Muscle of arm (tissue), 12 donors: ENCODE measurements around the gene ROBO1. TPM values are rescaled to one million over a fixed set of nuclear protein-coding genes. Genes with fewer than 3 reads are reported as not detected.
A peak's percentile ranks its signal among the peaks of the same experiment; 100 is the strongest.
"Not testable (repeated sequence)": the region's sequence is repeated elsewhere in the genome, so short reads cannot be mapped to it uniquely, and the experiment has no call there.

Experiments
- DNase-seq: peaks from one replicate; pipeline ENCODE4 v3.0.0-alpha.2; 2013
- polyA plus RNA-seq, 12 donors: library from polyadenylated mRNA; unstranded; fragments of 120-200 nt; gene quantifications; one replicate each; pipeline ENCODE4 v1.2.1, GENCODE V29; 2013; ENCODE audit not compliant: insufficient read length in 12 of 12

The ROBO1 gene
- polyA plus RNA-seq, 12 donors: 35.6 to 199 (median 50.1) TPM; not detected in 1

DNA sequence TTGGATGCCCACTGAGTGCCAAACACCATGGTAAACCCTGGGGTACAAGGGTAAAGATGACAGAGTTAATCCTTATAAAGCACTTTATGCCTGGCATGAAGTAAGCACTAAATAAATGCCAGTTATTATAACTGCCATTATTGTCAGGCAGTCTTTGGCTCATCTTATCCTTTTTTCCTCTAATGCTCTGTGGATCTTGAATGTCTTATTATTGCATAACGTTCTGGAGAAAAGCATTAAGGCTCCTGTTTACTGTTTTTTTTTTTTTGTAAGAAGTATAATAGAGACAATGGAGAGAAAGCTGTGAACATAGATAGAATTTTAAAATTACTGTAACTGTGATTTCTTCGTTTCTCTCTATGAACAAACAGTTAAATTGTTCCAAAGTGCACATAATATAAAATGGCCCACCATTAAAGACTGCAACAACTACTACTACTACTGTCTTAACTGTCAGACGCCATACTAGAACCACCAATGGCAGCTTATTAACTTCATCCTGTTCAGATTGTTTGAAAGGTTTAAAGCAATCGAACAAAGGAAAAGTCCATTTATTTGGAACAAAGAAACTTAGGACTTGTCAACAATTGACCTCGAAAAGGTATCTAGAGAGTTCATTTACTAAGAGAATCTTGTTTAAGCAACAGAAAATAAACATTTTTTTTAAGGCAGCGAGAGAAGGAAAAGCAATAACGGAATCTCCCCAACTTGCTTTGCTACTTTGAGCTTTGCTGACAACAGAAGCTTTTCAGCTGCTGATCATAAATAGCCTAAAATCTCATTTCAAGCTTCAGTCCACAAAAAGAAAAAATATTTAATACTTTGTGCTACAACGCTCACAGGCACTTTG is 520.7 kb downstream of the ROBO1 start:
- DNase-seq: no peak

DNA sequence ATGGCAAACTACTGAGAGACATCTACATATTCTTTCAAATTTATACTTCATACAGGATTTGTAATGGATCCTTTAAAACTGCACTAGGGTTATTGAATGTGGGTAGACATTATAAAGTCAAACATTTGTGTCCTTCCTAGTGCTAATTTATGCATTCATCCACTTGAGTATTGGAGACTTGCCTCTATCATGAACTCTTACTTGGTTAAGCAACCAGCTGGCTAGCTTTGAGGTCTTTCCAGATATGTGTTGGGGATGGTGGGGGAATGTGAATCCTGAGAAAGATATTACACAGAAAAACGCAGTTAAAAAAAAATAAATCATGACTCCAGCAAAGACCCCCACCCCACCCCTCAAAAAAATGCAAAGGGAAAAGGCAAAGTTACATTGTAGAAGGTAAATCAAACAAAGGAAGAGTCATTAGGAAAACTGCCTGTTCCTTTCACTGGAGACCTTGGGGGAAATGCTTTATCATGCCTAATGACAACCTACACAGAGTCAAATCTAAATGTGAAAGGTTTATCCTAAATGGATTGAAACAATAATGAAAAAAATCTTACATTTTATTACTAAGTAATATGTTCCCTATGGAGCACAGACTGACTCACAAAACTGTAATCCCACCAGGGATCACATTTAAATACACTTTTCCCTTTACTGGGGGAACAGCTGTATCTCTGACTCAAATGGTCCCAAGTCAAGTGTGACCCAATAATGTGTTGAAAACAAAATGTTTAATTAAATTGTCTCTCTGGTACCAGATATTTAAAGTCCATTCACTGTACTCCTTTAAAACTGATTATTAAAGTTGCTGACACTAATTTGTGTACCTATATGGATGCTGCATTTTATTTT is 522.3 kb downstream of the ROBO1 start:
- DNase-seq: no peak

DNA sequence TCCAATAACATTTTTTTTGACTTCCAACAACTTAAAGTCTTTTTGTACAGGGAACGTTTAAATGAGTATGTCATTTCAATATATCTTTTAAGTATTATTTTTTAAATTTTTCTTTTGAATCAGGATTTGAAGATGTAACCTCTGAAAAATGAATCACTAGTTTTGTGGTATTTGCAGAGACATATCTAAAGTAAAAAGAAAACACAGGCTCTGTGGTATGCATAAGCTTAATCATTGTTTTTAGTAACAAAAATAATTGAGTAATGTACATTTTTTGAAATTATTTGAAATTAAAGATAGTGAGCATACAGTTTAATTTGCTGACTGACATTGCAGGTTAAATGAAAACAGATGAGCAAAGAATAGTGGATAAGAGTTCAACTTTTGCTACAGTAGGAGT is 531.3 kb downstream of the ROBO1 start:
- no peak for DNase-seq

DNA sequence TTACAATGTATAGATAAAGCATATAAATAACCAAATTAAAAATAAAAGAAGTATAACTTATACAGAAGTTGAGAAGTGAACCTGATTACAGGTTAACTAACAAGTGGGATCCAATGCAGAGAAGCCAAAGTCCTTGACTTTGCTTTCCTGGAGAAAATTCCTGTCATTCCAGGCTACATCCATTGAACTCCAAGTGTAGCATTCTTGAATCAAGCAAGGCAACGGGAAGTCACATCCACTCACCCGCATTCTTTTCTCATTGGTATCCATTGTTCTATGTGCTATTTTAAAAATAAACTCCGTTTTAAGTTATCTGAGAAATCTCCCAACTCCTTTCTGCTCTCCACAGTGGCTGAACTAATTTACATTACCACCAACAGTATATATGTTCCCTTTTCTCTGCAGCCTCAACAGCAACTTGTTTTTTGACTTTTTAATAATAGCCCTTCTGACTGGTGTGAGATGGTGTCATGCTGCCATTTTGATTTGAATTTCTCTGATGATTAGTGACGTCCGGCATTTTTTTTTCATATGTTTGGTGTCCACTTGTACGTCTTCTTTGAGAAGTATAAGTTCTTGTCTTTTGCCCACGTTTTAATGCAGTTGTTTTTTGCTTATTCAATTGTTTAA is 534.3 kb downstream of the ROBO1 start:
- no peak for DNase-seq

DNA sequence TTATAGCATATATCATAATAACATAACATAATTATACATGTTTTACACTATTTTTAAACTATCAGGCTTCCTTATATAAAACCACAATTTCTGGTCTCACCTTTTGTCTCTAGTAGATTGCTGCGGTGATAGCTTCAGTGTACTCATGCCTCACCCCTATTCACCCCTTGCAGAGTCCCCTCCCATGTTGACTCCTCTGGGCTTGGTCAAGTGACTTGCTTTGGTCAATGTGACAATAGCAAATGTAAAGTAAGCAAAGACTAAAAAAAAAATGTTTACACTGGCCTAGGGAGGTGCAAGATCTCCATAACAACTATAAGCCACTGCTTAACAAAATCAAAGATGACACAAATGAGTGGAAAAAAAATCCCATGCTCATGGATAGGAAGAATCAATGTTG is 537.5 kb downstream of the ROBO1 start:
- no peak for DNase-seq

DNA sequence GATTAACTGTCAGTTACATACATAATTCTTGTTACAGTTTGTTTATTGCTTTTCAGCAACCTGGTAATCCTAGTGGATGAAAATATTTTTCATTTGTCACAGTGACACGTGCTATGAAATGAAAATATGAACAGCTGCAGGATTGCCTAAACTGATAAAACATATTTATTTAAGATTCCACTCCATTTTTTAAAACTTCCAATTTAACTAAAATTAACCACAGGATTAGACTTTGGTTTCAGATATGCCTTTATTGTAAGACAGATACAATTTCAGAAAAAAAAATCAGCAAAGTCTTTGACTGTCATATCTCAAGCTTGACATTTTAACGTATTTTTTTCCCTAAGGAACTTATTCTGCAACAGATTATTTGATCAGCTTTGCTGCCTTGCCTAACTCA is 550.7 kb downstream of the ROBO1 start:
- DNase-seq: no peak

DNA sequence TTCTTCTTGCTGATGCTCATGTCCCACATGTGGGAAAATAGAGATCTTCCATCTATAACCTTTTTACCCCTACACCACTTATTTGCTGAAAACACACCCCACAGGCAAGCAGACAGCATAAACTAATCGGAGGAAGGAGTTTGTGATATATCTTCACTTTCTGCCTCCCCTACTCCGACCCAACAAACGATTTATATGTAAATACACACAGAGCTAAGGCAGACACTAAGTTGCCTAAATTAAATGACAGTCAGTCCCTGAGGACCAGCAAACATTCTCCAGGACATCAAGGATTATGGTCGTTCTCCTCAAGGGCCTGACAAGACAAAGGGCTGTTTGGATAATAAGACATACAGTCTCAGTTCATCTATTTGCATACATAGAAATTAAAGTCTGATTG is 552.5 kb downstream of the ROBO1 start:
- no peak for DNase-seq

DNA sequence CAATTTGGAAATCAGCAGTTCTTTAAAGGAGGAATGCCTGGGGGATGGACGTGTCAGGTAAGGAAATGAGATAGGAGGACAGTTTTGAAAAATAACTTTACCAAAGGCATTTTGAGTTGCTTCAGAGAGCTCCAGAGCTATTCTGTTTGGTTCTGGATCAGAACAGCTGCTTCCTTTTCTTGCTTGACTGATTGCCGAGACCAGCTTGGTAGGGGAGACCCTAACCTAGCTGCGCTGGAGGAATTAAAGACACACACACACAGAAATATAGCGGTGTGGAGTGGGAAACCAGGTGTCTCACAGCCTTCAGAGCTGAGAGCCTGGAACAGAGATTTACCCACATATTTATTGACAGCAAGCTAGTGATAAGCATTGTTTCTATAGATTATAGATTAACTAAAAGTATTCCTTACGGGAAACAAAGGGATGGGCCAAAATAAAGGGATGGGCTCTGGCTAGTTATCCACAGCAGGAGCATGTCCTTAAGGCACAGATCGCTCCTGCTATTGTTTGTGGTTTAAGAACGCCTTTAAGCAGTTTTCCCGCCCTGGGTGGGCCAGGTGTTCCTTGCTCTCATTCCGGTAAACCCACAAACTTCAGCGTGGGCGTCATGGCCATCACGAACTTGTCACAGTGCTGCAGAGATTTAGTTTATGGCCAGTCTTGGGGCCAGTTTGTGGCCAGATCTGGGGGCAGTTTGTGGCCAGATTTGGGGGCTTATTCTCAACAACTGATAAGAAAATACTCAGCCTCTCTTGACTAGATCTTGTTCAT is 556.0 kb downstream of the ROBO1 start:
- no peak for DNase-seq

DNA sequence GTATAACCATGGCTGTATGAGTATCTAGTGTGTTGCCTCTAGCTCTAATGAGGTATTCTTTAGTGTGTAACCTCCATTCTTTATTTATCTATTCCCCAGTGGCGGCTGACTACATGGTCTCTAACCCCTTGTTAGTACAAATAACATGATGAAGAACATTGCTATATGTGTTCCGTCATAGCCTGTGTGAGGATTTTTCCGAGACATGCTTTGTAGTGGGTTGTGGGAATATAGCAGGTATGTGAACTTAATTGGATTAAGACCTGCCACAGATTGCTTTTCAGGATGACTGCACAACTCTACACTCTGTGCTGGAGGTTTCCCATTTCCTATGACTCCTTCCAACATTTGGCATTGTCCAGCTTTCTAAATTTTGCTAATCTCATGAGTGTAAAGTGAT is 563.4 kb downstream of the ROBO1 start:
- DNase-seq: no peak

DNA sequence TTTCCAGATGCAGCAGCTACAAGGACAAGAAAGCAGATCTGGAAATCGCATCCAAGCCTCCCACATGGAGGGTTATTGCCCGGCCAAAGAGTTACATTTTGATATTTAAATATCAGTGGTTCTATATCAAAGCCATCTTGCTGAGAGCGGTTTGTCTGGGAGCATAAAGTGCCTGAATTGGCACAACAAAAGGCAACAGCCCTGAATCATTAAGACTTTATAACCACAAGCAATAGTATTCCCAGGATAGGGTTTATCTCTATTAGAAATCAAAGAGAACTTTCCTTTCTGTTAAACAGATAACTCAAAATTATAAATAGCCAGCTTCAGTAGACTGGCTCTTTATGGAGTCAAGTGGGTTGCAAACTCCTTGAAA is 564.7 kb downstream of the ROBO1 start:
- DNase-seq: peak; percentile 25

DNA sequence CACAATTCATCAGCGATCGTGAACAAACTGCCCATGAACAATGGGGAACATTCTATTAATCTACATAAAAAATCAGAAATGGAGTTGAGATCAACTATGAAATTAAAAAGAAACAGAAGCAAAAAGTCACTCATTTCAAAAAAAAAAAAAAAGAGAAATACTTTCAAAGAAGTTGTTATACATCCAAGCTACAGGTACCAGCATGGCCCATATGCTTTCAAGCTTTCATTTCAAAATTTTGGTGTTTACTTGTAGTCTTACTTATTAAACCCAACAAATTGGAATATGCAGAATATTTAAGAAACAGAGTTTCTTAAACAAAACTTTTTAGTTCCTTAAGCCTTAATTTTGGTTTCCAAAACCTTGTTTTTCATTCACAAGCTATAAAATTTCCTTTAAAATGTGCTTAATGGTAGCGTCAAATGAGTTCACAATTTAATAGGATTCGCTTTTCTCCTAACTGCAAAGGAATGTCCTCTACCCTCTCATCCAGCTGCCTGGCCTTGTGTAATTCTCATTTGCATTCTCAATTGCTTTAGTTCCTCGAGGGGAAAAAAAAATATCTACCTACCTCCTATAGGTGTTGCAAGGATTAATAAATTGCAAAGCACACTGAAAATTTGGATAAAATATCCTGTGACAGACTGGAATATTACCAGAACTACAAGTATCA is 565.2 kb downstream of the ROBO1 start:
- DNase-seq: no peak

DNA sequence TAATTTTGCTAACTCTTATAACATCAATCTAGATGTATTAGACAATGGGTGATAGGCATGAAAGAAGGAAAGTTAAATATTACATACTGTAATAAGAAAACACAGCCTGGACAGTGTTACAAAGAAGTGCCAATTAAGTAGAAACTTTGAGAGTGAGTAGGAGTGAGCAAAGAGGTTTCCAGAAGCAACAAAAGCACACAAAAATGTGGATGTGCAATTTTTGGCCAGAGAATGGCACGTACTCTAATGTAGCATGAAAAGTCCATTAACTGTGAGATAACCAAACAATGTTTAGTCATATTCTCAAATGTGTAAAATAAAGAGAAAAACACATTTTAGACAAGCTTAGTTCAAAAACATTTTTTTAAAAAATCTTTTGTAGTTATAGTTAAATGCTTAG is 567.3 kb downstream of the ROBO1 start:
- DNase-seq: no peak

DNA sequence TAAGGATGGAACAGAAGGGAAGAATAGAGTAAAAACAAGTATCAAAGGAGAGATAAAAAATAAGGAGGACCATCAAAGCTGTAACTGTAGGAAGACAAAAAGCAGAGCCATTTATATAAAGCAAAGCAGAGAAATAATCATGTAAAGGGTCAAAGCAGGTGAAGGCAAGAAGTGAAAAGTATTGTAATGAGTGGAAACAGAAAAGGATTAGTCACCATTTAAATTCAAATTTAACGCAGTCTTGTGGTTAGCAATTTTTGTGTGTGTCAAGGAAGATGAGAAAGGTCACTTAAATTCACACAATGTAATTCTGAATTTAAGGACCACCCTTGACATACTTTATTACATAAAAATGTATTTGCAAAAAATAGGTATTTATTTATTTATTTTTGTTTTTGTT is 567.8 kb downstream of the ROBO1 start:
- DNase-seq: no peak

DNA sequence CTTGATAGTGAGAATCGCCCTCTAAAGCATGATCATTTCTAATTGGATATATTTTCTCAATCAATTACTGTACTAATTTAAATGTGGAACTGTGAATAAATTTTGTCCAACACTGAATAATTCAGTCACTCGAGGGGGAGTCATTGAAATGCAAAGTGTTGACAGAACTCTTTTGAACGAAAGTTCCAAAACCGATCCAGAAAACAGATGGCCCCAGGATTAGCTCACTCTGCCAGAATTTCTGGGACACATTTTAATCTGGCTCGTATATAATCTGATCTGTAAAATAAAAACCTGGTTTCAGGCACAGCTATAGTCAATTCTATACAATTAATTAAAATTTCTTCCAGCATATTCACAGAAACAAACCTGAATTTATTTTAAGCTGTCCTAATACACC is 580.4 kb downstream of the ROBO1 start:
- no peak for DNase-seq

DNA sequence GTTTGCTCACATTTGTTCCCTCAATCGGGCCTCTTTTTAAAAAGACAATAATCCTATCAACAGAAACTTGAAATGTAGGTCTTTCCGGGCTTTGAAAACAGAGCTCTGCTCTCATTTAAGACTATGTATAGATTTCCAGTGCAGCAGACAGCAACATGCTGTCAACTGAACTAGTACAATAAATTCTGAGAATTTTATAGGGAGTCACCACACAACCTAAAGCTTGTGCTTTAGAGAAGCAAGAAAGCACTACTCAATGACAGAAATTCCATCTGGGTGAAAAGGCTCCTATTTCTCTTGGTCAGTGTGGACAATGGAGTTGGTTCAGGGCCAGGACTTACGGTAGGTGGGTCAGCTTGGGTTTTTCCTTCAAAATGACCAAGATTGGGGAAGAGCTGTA is 583.5 kb downstream of the ROBO1 start:
- no peak for DNase-seq

DNA sequence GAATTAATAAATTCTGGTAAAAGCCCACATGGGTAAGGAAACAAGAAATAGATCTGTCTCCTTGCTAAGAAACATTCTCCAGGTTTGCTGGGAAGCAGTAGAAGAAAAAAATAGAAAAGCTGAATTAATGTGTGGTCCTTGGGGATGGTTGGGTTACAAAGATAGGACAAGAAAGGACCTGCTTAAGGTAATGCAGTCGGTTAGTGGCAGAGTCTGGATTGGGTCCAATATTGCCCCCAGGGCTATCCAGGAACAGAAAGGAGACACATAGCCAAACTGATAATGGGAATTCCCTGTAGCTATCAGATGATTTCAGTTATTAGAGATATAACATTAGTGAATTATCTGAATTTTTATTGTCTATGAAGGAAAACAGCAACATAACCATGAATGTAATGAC is 584.3 kb downstream of the ROBO1 start:
- no peak for DNase-seq

DNA sequence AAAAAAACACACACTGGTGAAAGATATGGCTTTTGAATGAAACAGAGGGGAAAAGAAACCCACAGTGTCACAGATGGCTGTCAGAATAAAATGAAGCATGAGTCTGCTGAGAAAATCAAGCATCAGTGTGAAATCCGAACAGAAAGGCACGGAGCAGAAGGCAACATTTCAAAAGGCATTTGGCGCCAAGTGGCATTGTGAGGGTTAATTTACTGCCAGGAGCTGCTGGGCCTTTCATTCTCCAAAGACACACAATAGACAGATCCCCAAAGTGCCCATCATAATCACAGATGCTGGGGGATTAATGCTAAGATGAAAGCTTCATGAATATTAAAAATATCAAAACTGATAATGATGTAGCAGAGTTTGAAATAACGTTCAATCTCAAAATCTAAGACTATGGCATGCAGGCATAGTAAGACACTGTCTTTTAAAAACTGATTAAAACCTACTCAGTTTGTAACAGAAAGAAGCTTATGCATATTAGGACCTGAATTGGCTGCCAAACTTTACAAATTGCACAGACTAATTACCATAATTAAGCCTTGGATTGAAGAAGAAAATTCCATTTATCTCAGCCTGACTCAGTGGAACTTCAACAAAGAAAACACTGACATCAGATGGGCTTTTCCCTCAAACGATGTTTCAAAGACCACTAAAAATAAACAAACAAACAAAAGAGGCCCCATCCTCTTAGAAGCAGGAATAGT is 589.2 kb downstream of the ROBO1 start:
- DNase-seq: no peak

DNA sequence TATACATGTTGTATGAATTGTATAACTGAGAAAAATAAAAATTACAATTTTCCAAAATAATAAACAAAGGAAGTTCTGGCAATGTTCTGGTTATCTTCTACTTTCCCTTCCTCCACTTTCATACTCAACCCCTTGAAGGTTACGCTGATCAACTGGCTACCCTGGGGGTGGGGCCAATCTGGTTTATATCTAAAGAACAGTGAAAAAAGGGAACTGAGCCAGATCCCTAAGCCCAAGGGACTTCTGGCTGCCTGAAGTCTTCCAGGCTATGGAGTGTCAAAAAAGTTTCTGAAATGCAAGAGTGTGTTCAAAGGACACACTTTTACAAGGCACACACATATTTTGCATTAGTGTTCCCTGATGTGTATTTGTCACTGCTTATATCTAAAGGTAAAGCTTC is 591.9 kb downstream of the ROBO1 start:
- DNase-seq: no peak

DNA sequence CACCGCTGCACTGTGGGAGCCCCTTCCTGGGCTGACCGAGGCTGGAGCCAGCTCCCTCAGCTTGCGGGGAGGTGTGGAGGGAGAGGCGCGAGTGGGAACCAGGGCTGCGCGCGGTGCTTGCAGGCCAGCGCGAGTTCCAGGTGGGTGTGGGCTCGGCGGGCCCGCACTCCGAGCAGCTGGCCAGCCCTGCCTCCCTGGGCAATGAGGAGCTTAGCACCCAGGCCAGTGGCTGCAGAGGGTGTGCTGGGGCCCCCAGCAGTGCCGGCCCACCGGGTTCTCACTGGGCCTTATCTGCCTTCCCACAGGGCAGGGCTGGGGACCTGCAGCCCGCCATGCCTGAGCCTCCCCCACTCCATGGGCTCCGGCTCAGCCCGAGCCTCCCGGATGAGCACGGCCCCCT is 594.5 kb downstream of the ROBO1 start:
- not testable (repeated sequence) for DNase-seq

DNA sequence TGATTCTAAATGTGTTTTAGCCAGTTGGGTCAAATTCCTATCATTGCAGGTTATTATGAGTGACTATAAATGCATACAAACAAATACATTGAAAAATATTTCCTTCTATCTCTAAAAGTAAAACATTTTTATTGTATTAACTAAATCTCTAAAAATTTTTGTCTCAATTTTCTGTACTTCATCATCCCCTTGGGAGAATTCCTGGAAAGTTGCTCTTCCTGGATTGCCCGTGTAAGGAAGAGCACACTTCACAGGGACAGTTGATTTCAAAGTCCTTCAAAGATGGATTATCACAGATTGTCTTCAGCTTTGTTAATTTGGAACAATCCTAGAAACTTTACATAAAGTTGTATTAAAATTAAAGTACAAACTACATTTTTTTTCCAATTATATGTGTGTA is 595.6 kb downstream of the ROBO1 start:
- no peak for DNase-seq

DNA sequence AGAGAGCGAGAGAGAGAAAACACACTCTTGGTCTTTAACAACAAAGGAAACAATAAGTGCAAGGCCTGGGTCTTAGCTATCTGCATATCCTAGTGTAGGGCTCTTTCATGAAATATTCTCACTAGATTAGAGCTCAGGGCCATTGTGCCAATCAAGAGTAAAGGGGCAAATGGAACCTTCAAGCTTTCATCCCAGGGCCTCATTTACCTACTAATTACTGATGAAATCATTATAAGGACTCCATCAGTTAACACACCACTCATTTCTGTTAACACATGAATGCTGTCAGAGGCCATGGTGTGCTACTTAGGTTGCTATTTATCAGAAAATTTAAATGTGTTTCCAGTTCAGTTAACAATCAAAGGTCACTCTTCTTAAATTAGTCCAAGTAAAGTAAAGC is 597.8 kb downstream of the ROBO1 start:
- DNase-seq: no peak
